OCI-LY7 (cell line): ENCODE results near the gene EPHB1. TPM values are rescaled to one million over a fixed set of nuclear protein-coding genes. Genes with fewer than 3 reads are reported as not detected.

Experiments used
- BruUV-seq: library from RNA; stranded (reverse); fragments of 400-500 nt; replicated peaks from 2 replicates; lab custom pipeline; 2021; lab: Mats Ljungman, UMichigan
- CTCF ChIA-PET: fragments of 300-600 bp; sonication (Branson Sonifier 250); formaldehyde crosslinking; loops from one replicate; lab custom pipeline; 2022; ENCODE audit warnings: antibody characterized with exemption; ENCODE audit not compliant: unreplicated experiment; lab: Charles Lee
- POLR2A ChIA-PET: fragments of 300-600 bp; sonication (Branson Sonifier 250); formaldehyde crosslinking; loops from one replicate; lab custom pipeline; 2022; ENCODE audit warnings: antibody characterized with exemption; lab: Charles Lee
- DNase-seq: peaks from one replicate; pipeline ENCODE4 v3.0.0-alpha.2; 2015; ENCODE audit warnings: low spot score
- H2AFZ ChIP-seq: fragments of 200-600 bp; sonication (generic), shearing (Covaris generic); 2 replicates; pipeline ENCODE4 v1.6.1; 2014; ENCODE audit warnings: mild to moderate bottlenecking, antibody characterized with exemption, low read length, moderate library complexity
- H3K27ac ChIP-seq: fragments of 200-600 bp; sonication (generic); 2 replicates; pipeline ENCODE4 v1.5.1; 2014; ENCODE audit warnings: mixed run types, low read depth, mild to moderate bottlenecking, moderate library complexity, low read length, inconsistent platforms; ENCODE audit not compliant: poor library complexity, severe bottlenecking
- H3K36me3 ChIP-seq: fragments of 200-600 bp; sonication (generic); 2 replicates; pipeline ENCODE4 v1.6.1; 2014; ENCODE audit warnings: mild to moderate bottlenecking, antibody characterized with exemption, low read length, moderate library complexity, mixed read lengths; ENCODE audit not compliant: insufficient read depth
- H3K4me1 ChIP-seq: fragments of 200-600 bp; sonication (generic); 2 replicates; pipeline ENCODE4 v1.5.1; 2014; ENCODE audit warnings: mild to moderate bottlenecking, low read length; ENCODE audit not compliant: insufficient read depth, poor library complexity, severe bottlenecking
- H3K4me2 ChIP-seq: fragments of 200-600 bp; sonication (generic); 2 replicates; pipeline ENCODE4 v1.6.1; 2014; ENCODE audit warnings: mild to moderate bottlenecking, low read length
- H3K4me3 ChIP-seq: fragments of 200-600 bp; sonication (generic); 2 replicates; pipeline ENCODE4 v1.5.1; 2014; ENCODE audit warnings: mild to moderate bottlenecking, low read depth, low read length; ENCODE audit not compliant: poor library complexity, severe bottlenecking
- H3K79me2 ChIP-seq: fragments of 200-600 bp; sonication (generic); 2 replicates; pipeline ENCODE4 v1.6.1; 2016; ENCODE audit warnings: low read depth, mild to moderate bottlenecking, low read length, moderate library complexity, mixed read lengths; ENCODE audit not compliant: insufficient read depth
- H3K9me2 ChIP-seq: fragments of 200-600 bp; sonication (generic); 2 replicates; pipeline ENCODE4 v1.6.1; 2016; ENCODE audit warnings: mild to moderate bottlenecking, low read length, mixed read lengths; ENCODE audit not compliant: insufficient read depth
- H3K9me3 ChIP-seq: fragments of 200-600 bp; sonication (generic); 2 replicates; pipeline ENCODE4 v1.6.1; 2014; ENCODE audit warnings: mild to moderate bottlenecking, mixed run types, low read length, mixed read lengths
- H4K20me1 ChIP-seq: fragments of 200-600 bp; sonication (generic); 2 replicates; pipeline ENCODE4 v1.6.1; 2014; ENCODE audit warnings: mild to moderate bottlenecking, antibody characterized with exemption, low read length, moderate library complexity, mixed read lengths; ENCODE audit not compliant: insufficient read depth
- EZH2phosphoT487 ChIP-seq: fragments of 200-600 bp; sonication (generic); IDR thresholded peaks from 2 replicates; pipeline ENCODE4 v1.6.1; 2018; ENCODE audit warnings: low read depth, borderline replicate concordance, mild to moderate bottlenecking, mixed run types, antibody characterized with exemption, low read length, moderate library complexity, mixed read lengths
- intact Hi-C: fragments of 100-400 bp; cut with micrococcal nuclease; formaldehyde crosslinking; loops from one replicate; pipeline ENCODE4 v1.10.0; 2022; ENCODE audit not compliant: unreplicated experiment
- total RNA-seq, 2 experiments: library from RNA; depleted of rRNA in 1 of 2; stranded (reverse); fragments of >200 nt in 1 of 2; shearing (Covaris generic) in 1 of 2; gene quantifications; 2 replicates each; pipeline ENCODE4 v1.2.3, GENCODE V29; 2014 to 2022
- TF ChIP-seq, protein P1 (sequence below): fragments of 200-600 bp; sonication (generic); conservative IDR thresholded peaks from 2 replicates; pipeline ENCODE4 v1.5.1; 2014; ENCODE audit warnings: mild to moderate bottlenecking, antibody characterized with exemption, low read length, moderate library complexity, mixed read lengths

EPHB1 gene
- total RNA-seq, 2 experiments from 2014 or later: 0.54 to 1.3 TPM

GRCh38 chr3:135089451-135089850 lies 294.4 kb downstream of the EPHB1 start:
- POLR2A ChIA-PET: no interaction called here
- H4K20me1 ChIP-seq: no peaks in the 10 kb centered on the region
- H3K9me2 ChIP-seq: no peaks in the 10 kb centered on the region

GRCh38 chr3:135090020-135090717 lies 295.1 kb downstream of the EPHB1 start:
- Histone ChIP-seq H4K20me1 (no peaks in the 10 kb centered on the region), H3K79me2 (no peaks in the 10 kb centered on the region), H3K9me3 (no peaks in the 10 kb centered on the region), H3K9me2 (no peaks in the 10 kb centered on the region), H3K4me2 (no peak overlapping the region), H3K4me3 (no peak overlapping the region), H2AFZ (no peak overlapping the region), H3K4me1 (no peaks in the 10 kb centered on the region), H3K36me3 (no peaks in the 10 kb centered on the region), H3K27ac (no peak overlapping the region)
- TF ChIP-seq, protein P1, sequence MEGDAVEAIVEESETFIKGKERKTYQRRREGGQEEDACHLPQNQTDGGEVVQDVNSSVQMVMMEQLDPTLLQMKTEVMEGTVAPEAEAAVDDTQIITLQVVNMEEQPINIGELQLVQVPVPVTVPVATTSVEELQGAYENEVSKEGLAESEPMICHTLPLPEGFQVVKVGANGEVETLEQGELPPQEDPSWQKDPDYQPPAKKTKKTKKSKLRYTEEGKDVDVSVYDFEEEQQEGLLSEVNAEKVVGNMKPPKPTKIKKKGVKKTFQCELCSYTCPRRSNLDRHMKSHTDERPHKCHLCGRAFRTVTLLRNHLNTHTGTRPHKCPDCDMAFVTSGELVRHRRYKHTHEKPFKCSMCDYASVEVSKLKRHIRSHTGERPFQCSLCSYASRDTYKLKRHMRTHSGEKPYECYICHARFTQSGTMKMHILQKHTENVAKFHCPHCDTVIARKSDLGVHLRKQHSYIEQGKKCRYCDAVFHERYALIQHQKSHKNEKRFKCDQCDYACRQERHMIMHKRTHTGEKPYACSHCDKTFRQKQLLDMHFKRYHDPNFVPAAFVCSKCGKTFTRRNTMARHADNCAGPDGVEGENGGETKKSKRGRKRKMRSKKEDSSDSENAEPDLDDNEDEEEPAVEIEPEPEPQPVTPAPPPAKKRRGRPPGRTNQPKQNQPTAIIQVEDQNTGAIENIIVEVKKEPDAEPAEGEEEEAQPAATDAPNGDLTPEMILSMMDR: no peak
- no peak for TF ChIP-seq EZH2phosphoT487
- POLR2A ChIA-PET: interaction anchor here (0.7 kb wide), 1 partner anchor 170 kb away, joined by 3 read pairs; no protein-coding TSS in a partner anchor
- intact Hi-C loops: no loop called here
- no TSS peak for BruUV-seq
- CTCF ChIA-PET: no interaction called here
- DNase-seq: no peak

More at GRCh38 chr3:135089451-135089850, 294.4 kb downstream of the EPHB1 start:
- TF ChIP-seq, protein P1: no peak
- H3K36me3 ChIP-seq: no peaks in the 10 kb centered on the region
- intact Hi-C loops: no loop called here
- no peak overlapping the region for H3K4me2 ChIP-seq
- no peak overlapping the region for H3K27ac ChIP-seq
- H3K4me1 ChIP-seq: no peaks in the 10 kb centered on the region
- H2AFZ ChIP-seq: no peak overlapping the region
- no TSS peak for BruUV-seq
- CTCF ChIA-PET: no interaction called here
- DNase-seq: no peak
- no peaks in the 10 kb centered on the region for H3K9me3 ChIP-seq
- no peaks in the 10 kb centered on the region for H3K79me2 ChIP-seq
- H3K4me3 ChIP-seq: no peak overlapping the region

GRCh38 chr3:135091946-135092345 lies 296.9 kb downstream of the EPHB1 start:
- H3K4me3 ChIP-seq: no peak overlapping the region
- H3K9me2 ChIP-seq: no peaks in the 10 kb centered on the region
- no peaks in the 10 kb centered on the region for H4K20me1 ChIP-seq
- no peak overlapping the region for H3K4me2 ChIP-seq
- H3K9me3 ChIP-seq: no peaks in the 10 kb centered on the region
- no peak for DNase-seq
- no peak overlapping the region for H2AFZ ChIP-seq
- intact Hi-C loops: no loop called here
- no peak overlapping the region for H3K27ac ChIP-seq
- CTCF ChIA-PET: no interaction called here
- POLR2A ChIA-PET: no interaction called here
- H3K36me3 ChIP-seq: no peaks in the 10 kb centered on the region
- no peaks in the 10 kb centered on the region for H3K79me2 ChIP-seq
- no TSS peak for BruUV-seq
- no peaks in the 10 kb centered on the region for H3K4me1 ChIP-seq
- TF ChIP-seq, protein P1: no peak
- TF ChIP-seq EZH2phosphoT487: no peak
